ENCODE results near the gene STX8.

Gene STX8

DNA sequence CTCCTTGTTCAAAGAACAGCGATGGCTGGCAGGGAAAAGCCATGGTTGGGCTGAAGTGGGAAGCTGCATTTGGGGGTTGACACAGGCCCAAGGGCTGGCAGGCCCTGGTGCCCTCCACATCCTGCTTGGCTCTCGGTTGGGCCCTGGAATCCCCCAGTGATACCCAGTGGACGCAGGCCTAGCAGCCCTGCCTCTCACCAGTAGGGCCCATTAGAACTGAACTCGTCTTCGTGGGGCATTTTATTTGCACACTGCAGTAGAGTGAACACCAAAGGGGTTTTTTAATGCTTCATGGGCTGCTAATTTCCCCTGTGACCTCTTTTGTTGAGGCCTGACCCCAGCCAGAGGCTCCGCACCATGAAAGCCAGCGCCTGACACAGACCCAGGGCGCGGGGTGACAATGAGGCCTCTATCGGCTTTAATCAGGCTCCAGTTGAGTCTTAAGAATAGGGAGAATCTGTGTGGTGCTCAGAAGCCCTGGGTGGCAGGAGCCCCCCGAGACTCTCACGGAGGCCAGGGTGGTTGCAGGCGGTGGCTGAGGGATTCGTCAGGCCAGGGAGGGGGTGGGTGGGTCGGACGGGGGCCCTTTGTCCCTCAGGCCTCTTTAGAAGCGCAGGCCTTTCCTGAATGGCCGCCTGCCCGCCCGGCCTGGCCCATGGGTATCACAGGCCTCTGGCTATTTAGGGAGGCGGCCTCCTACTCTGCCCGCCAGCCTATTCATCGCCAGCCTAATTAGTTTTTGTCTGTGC lies 355.0 kb downstream of the STX8 start:
- no peak for DNase-seq

DNA sequence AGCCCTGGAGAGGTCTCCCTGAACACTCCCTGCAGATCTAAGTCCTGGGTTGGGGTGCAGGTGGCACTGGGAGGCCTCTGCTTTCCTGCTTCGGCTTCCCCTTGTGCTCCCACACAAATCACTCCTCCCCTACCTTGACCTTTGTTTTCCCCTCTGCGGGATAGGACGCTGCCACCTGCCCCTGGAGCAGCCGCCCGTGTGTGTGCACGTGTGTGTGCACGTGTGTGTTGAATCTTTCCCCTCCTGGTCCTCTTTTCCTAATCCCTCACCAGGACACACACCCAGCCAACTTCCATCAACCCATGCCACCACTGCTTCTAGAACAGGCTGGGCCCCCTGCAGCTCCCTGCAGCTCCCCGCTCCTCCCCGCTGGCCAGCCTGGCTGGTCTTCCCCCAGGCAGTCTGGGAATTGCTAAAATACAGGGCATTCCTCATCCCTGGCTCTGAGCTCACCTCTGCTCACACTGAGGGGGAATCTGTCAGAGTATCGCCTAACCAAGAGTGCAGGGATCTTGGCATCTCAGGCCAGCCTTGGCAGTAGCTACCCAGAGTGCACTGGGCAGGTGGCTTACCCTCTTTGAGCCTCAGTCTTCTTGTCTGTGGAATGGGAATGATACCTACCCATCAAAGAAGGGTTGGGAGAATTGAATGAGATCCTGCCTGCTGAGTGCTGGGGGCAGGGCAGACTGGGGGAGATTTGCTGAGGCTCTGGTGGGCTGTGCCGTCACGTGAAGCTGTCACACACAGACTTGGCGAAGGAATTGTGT lies 355.8 kb downstream of the STX8 start:
- DNase-seq = no peak

DNA sequence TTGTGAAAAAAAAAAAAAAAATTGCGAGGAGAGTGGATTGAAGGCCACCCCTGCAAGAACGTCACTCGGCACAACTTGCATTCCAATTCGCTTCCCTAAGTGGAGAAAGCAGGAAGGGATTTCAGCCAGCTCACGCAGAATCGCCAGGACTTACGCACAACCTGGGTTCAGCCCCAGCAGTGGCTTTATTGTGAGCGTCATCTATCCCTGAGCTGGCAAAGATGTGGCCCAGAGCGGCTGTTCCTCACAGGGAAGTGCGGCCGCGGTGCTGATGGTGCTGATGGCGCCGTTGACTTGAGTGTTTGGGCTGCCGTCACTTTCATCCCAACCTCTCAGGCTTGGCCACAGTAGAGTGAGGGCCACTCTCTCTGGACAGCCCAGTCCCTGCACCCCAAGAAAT lies 356.7 kb downstream of the STX8 start:
- no peak for DNase-seq

DNA sequence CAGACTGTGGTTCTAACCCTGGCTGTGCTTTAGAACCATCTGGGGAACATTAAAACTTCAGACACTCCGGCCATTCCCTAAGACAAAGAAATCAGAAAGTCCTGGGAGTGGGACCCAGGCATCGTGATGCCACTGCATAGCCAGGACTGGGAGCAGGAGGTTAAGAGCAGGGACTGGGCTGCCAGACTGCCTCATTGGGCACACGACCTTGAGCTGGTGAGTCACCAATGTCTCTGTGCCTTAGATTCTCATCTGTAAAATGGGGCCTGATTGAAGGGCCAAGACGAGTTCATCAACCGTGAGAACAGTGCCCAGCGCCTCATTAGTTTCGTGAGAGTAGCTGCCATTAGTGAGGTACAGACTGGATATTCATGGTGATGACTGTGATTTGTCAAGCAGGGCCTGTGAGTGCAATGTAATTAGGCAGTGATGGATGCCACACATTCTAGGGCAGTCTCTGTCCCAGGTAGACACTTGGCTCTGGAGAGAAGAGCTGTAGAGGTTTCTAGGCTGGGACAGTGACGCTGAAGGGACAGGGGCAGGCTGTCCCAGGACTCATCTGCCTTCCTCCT lies 357.5 kb downstream of the STX8 start:
- DNase-seq = no peak

DNA sequence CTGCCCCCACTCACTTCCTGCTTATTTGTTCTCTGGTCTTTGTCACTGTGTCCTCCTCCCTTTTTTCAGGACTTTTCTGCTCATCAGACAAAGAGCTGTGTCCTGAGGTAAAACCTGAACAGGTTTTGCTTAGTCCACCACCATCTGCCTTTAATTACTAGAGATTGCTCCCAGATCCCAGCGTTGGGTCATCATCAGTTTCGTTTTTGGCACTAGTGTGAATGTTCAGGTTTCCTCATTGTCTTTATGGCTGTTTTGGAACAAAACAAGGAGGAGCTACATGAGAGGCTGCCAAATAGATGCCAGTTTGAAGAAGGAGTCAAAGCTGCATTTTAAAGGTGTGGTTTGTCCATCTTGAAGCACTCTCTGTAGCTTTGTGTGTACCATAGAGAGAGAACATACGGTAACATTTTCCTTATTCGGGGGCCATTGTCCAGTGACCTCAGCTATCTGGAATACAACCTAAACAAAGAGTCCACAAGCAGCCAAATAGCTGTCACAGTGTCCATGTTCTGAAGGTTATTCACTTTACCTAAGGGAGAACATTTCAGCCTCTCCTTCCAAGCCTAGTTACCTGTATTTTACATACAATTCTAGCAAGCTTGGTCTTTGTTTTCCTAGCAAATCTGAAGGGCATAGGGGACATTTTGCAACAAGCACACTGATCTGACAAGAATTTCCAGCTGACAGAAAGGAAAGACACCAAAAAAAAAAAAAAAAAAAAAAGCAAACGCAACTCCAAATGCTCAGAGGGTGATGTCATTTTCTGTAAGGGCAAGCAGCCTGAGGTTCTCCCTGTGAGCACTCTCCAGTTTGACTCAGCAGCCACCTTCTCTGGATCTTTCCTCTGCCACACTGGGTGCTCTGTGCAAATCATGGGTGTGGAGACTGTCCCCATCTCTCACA lies 358.2 kb downstream of the STX8 start:
- no peak for DNase-seq

DNA sequence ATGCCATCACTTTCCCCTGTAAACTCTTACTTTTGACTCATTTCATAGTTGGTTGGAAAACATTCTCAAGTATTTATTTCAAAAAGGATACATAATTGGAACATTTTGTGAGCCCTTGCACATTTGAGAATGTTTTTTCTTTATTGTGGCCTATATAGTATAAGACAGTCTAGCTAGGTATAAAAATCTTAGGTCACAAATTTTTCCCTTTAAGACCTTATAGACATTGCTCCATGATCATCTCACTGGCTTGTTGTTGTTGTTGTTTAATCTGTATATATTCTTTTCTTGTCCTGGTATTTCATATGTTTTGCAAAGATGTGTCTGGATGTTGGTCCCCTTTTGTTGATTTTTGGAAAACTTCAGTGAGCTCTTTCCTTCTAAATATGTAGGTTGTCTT lies 360.2 kb downstream of the STX8 start:
- no peak for DNase-seq

DNA sequence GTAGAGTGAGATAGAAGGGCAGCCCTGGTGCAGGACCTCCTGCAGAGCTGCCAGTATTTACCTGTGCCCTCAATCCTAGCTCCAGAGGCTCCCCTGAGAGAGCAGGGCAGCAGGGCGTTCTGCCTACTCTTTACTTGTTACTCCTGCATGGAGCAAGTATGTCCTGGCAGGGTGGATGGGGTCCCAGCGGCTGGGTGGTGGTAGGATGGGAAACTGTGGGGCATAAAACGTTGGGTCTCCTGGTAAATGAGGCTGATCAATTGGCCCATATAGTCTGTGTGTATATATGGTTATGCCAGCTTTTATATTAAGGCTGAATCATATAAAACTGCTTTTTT lies 362.3 kb downstream of the STX8 start:
- DNase-seq = no peak

DNA sequence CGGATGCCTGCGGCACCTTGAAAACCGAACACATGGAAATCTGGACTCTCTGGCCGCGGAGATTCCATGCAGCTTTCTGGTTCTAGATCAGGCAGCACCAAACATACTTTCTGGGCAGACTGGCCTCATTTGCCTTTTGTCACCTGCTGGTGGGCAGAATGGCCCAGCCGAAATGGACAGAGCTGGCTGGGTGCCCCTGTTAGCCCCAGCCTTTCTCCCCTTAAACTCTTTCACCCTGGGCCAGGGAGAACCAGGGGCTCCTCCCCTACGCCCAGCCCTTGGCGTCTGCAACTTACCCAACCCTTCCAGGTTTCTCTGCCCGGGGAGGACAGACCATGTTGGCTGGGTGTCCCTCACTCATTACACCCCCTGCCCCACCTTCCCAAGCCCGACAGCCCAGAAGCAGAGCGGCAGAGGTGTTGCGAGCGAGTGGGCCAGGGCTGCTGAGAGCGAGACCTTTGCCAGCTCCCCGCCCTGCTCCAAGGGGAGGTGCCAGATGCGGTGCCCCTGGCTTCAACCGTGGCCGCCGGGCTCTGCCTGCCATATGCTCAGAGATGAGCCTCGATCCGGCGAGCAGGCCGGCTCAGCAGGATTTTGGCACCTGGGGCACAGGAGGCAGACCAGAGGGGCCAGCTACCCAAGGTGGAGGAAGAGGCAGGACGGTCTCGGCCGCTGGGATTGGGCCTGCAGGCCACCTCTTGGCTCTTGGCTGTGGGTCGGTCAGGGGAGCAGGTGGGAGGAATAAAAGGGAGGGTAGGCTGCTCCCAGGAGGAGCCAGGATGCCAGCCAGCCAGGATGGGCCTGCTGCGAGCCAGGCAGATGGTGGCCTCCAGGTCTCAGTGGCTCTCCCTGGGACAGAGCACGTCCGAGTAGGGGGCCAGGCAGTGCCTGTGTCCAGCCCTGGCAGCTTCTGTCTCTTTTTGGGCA lies 363.0 kb downstream of the STX8 start:
- DNase-seq = no peak

DNA sequence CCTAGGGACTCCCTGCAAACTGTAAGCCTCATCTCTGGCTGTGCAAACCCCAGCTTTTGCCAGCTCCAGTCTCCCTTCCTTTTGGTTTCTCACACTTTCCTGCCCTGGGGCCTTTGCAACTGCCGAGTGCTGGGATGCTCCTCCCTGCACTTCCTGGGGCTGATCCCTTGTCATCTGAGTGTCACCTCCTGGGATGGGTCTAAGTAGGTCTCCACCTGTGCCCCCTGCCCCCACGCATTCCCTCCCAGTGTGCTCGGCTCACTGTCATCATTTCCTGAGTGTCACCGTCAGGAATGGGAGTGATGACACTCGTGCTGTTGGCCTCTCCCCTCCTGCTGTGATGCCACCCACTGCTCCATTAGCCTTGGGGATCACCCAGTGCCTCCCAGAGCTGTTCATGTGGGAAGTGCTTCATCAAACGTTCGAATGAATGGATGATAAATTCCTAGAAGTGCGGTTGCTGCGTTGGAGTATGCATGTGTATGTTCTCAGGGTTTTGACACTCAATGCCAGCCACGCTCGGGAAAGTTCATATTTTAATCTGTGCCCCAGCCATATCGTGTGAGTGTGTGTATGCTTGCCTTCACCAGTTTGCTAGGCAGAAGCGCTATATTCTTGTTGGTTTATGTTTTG lies 364.4 kb downstream of the STX8 start:
- no peak for DNase-seq

DNA sequence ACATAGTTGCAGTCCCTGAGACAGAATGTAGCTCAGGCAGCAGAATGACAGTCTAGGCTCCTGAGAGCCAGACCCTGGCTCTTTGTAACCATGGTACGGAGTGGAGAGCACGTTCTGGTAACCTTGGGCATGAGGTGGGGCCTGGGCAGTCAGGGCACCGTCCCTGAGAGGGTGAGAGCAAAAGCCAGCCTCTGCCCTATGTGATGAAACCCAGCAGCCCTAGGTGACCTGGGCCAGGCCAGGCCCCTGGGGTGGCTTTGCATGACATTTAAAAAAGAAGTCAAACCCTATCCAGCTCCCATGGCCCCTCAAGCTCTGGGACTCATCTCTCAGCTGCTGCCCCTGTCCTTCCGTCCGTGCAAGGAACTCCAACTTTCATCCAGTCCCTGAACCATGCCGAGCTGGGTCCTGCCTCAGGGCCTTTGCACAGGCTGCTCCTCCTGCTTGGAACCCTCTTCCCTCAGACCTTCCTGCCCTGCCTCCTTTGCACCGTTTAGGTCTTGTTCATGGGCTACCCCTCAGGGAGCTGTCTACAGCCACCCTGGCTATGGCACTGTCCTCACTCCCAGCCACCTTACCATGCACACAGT lies 365.7 kb downstream of the STX8 start:
- no peak for DNase-seq

DNA sequence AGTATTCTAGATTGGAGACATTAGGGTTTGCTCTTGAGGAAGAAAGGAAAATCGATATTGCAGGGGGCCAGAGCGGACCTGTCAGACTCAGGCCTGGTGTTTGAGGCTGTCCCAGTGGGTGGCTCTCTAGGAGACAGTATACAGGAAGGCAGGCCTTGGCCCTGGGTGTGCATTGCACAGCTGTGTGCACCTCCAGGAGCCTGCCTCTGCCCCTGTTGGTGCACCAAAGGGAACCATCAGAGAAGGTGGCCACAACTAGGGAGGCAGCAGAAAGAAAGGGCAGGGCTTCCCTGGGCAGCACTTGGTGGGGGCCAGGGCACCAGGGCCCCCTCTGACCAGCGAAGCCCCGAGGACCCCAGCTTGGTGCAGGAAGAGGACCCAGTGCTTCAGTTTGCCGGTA lies 366.3 kb downstream of the STX8 start:
- no peak for DNase-seq

DNA sequence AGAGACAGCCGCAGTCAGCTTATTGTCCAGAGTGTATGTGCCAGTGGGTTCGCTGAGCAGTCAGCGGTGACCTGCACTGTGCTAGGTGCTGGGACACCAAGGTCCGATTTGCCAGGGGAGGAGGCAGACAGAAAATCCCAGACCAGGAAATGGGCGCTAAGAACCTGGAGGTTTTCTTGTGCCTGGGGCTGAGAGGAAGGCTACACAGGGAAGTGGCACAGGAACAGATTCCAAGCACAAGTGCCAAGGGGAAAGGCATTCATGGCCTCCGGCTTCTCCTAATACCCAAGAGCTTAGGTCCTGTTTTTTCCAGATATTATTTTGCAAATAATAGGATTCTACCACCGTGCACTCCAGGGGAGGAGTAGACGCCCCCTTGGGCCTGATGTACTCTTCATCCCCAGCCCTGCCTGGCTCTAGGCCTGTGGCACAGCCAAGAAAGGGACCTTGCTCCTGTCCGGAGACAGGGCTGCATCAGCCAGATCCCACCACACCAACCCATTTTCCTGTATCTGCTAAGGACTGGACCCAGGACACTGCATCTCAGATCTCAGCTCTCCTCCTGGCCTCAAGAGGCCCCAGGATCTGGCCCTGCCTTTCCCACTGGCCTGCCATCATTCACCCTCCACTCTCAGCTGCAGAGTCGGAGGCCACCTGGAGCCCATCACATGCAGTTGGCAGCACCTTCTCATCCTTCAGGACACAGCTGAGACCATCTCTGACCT lies 367.1 kb downstream of the STX8 start:
- no peak for DNase-seq

DNA sequence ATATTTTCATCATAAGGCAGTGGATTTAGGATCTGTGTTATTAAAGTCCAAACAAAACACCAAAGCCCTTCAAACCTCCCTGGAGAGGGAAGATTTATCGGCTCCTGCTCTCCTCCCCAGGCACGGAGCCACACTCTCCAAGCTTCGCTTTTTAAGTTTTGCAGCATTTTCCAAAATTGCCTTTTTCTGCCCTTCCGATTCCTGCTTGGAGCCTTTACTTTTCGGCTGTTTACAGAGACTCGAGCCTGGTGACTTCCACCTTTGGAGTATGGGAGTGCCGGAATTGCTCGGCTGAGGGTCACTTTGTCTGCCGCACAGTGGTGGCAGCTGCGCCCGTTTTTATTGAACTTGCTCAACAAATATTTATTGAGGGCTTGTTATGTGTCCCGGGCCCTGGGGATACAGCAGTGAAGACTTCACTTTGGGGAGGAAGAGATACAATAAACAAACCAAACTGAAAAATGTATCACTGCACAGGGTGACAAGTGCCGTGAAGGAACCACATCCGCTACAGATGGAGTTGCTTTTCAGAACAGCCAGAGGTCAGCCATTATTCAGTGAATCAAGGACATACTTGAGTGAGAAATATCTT lies 368.8 kb downstream of the STX8 start:
- no peak for DNase-seq

DNA sequence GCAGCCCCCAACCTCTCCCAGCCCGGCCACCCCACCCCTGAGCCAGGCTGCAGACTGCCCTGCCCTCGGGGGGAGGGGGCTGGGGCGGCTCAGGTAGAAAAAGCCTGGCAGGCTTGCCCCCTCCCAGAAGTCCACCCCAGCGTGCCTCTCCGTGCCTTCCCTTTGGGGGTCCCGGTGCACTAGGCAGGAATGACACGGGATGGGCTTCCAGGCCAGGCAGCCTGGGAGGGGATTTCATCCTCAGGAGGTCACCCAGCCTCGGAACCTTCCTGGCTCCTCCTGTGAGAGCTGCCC lies 369.3 kb downstream of the STX8 start:
- no peak for DNase-seq

DNA sequence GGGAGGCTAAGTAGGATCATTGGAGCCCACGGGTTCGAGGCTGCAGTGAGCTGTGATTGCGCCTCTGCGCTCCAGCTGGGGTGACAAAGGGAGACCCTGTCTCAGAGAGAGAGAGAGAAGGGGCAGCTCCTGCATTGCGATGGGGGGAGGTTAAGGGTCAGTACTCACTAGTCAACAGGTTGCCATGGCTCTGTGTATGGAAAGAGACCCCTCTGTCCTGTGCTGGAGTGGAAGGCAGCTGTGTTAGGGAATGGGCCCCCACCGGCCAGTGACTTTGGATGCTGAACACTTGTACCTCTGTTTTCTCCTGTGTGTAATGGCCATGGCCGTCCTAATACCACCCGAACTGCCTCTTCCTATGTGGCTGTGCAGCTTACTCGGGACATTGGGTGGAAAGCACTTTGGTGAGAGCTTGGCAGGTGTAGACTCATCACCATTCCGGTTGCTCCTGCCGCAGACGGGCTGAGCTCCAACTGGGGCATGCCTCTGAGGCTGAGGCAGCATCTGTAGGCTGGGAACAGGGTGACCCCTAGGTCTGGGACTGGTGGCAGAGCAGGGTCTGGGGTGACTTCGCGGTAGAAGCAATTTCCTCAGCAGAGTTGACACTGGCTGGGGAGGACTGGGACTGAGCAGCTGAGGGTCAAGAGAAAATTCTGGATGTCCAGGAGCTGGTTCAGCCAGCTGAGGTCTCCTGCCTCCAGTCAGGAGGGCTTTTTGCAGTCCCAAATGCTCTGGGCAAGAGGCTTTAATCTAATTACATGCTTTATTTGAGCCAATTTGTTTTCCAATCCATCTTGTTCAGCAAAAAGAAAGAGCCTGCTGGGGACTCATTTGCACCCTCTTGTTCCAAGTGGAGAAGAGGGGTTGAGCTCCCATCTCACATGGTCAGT lies 369.9 kb downstream of the STX8 start:
- DNase-seq = no peak

DNA sequence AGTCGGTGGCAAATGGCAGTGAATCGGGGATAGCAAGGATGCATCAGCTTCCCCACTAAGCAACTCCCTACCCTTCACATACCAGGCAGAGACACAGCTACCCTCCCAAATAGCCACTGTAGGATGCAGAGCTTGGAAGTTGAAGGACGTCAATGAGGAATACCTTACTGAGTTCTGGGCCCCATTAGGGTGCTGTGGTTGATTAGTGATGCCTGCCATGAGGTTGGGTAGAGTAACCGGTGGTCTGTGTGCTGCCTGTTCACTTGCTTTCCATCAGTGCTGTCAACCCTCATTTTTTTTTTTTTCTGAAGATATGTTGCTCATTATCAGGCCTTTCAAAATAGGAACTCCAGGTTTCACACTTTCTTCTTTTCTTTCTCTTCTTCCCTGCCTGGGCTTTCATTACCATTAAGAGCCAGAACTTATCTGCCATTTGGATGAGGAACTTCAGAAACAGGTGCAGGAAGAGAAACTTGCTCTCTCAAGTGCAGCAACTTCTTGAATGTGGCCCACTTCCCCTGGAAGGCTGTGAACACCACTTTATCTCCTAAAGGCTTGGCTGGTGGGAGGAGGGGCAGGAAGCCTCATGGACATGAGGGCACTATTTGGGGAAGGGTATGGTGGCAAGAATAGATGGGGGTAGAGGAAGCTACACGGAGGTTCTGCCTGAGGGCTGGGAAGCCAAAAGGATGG lies 370.8 kb downstream of the STX8 start:
- no peak for DNase-seq

DNA sequence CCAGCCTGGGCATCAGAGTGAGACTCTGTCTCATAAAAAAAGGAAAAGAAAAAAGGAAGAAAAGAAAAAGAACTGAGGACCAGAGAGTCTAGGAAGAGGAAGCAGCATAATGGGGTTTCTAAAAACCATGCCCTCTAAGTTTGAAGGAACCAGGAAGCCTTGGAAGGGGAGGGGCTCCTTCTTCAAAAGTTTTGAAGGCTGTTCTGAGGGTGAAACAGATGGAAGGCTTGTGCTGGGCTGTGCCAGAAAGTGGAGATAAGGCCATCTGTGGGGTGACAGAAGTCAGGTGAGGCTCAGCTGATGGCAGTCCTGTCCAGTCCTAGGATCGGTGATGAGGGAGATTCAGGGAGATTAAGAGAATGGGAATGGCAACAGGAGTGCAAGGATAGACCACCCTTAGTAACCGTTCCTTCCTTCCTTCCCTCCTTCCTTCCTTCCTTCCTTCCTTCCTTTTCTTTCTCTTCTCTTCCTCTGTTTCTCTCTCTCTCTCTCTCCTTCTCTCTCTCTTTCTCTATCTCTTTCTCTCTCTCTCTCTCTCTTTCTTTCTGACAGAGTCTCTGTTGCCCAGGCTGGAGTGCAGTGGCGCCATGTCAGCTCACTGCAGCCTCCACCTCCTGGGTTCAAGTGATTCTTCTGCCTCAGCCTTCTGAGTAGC lies 371.7 kb downstream of the STX8 start:
- no peak for DNase-seq

DNA sequence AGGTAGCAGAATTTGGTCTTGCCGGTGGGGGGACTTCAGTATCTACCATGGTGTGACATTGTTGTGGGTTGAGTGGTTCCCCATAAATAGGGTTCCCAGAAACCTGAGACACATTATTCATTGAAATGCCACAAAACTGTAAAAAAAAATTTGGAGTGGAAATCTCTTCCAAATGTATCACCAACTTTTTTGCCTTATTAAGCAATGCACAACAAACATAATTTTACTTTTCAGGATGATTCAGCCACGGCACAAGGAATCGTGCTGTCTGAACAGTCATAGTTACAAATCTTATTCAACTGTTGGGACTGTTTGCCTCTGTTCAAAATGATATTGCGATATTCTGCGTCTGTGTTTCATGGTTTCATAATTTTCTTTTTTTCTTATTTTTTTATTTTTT lies 373.1 kb downstream of the STX8 start:
- DNase-seq = no peak
